Stimulated activated CD8-positive, alpha-beta memory T cell treated with anti-CD3 and anti-CD28 coated beads, Interleukin-7, amount 100 ng/mL, for 48 hours (primary cell): Measurements from ENCODE around the gene NEFH.

Experiments
- DNase-seq, 2 donors: peaks; one replicate each; pipeline ENCODE4 v3.0.0-alpha.2; 2020; ENCODE audit warnings: low read depth in 1 of 2; ENCODE audit errors: extremely low read depth in 1 of 2

Gene NEFH

GRCh38 chr22:29493636-29494035 is 13.6 kb downstream of the NEFH start:
- no peak for DNase-seq

DNA sequence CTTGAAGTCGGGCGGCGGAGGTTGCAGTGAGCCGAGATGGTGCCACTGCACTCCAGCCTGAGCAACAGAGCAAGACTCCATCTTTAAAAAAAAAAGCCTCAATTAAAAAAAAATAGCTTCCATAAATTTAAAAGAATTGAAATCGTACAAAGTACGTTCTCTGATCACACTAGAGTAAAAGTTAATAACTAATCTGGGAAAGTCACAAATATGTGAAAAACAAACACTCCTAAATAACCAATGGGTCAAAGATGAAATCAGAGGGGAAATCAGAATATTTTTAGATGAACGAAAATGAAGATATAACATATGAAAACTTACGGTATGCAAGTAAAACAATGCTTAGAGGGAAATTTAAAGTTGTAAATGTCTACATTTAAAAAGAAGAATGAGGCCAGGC is 19.8 kb downstream of the NEFH start:
- DNase-seq = no peak

GRCh38 chr22:29503811-29504372 is 23.9 kb downstream of the NEFH start:
- no peak for DNase-seq

DNA sequence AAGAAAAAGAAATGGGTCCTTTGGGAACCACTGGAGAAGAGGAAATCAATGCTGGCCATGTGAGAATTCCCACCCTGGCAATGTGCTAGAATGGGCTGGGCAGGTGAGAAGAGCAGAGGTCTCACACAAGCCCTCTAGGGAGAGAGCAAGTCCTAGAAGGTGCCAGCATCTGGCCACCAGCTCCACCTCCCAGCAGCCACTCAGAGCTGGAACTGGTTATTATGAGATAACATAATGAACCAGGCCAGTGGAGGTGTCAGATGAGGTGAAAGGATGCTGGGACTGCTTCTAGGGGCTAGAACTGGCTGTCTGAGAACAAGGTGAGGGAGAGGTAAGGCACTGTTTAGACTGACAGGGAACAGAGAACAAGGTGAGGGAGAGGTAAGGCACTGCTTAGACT is 29.3 kb downstream of the NEFH start:
- no peak for DNase-seq

DNA sequence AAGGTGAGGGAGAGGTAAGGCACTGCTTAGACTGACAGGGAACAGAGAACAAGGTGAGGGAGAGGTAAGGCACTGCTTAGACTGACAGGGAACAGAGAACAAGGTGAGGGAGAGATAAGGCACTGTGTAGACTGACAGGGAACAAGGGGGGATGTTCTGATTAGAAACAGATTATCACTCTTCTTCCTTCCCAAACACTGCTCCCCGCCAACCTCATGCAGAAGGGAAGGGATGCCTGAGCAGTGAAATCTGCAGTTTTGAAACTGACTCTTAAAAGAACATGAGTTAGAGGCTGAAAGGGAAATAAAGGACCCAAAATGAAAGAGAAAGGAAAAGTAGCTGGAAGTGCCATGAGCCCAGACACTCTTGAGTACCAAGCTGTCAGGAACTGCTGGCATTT is 29.8 kb downstream of the NEFH start:
- no peak for DNase-seq

DNA sequence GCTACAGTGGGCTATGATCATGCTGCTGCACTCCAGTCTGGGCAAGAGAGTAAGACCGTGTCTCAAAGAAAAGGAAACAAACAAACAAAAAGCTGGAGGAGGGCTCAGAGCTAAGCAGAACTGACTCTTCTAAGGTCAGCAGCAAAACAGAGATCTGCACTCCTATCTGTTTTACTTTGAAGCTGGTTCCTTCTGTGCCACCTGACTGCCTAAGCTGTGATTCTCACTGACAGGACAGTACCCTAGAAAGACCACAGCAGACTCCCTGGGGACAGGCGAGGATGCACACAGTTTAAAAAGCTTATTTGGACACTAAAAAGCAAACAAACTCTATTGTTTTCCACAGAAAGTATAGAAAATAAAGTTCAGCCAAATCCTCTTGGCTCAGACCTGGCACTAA is 30.5 kb downstream of the NEFH start:
- DNase-seq = no peak

DNA sequence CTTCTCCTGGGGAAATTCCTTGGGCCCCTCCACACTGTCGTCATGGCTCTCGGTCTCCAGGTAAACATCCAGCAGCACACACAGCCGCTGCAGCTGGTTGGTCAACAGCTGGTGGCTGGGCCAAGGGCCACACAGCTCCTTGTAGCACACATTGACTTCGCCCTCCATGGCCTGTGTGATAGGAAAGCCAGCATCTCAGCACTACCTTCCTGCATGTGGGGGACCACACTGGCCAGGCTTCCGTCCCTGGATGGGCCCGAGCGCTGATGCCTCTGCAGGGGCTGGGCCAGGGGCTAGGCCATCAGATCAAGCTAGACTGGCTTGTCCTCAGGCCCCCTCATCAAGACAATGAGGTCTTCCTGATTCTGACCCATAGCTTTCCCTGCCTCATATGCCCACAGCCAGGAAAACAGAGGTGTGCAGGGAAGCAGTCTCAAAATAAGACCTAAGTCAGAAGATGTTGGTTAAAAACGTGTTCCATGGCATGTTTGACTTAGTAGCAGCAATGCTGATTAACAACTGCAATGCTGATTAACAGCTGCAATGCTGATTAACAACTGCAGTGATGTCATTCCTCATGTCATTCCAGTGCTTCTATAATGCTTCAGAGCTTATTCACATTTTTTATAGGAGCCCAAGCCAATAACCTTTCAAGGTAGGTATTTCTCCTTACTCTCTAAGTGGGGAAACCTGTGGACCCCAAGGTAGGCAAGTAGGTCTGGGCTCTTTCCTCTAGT is 31.3 kb downstream of the NEFH start:
- no peak for DNase-seq

GRCh38 chr22:29512031-29512430 is 32.0 kb downstream of the NEFH start:
- no peak for DNase-seq

DNA sequence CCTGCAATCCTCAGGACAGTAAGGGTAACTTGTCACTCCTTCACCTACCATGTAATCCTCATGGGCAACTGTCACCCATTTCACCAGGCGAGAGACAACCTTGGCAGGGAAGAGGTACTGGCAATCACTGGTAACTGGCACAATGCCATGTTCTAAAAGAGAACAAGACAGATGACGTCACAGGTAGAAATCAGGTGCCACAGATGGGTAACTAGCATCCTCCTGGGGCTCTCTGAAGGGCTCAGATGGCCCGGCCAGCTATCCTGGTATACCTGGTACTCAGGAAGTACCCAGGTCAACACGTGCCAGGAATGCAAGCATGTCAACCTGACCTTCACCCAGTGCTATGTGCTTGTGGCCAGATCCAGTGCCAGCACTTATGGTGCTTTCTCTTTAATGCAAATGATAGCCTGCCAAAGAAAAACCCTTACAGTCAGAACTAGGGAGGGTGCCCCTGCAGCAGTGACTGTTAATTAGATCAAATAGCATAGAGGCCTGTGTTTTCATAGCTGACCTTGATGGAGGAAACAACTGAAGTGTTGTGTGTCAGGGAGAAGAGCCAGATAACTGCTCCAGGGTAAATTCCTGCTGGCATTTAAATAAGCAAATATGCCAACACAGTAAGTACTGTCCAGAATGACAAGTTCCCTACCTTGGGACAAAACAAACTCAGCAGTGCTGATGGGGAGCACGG is 37.3 kb downstream of the NEFH start:
- no peak for DNase-seq

DNA sequence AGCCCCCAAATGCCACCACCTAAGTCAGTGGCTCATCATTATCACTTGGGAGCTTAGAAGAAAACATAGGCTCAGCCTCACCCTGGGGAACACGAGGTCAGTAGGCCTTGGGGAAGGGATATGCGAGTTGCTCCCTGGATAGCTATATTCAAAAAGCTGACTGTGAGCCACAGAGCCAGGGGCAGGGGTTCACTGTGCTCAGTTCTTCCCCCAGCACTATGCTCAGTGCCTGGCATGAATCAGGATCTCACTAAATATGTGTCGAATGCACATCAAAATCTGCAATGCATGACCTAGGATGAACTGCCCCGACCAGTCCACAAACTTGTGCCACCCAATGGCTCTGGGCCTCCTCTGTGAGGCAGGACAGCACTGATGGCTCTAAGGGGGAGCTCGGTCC is 38.4 kb downstream of the NEFH start:
- no peak for DNase-seq

GRCh38 chr22:29519996-29520395 is 40.0 kb downstream of the NEFH start:
- DNase-seq = no peak

DNA sequence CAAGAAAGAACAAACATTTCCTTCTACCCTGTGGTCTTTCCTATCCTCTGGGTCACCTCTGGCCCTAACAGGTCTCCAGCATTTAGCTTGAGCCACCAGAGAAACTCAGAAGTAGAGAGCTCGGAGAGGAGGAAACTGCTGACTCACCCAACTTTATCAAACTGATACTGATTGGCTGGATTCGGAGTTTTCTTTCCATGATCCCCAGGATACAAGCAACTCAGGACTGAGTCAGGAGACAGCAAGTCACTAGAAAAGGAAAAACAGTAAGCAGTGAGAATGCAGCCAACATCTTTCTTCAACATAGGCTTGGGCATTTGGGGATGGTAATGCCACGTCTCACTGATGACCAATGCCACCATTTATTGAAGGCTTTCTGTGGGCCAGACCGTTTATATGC is 40.8 kb downstream of the NEFH start:
- DNase-seq = no peak

- DNase-seq = no peak
These were observed 41.5 kb downstream of the NEFH start for GRCh38 chr22:29521526-29521925.

DNA sequence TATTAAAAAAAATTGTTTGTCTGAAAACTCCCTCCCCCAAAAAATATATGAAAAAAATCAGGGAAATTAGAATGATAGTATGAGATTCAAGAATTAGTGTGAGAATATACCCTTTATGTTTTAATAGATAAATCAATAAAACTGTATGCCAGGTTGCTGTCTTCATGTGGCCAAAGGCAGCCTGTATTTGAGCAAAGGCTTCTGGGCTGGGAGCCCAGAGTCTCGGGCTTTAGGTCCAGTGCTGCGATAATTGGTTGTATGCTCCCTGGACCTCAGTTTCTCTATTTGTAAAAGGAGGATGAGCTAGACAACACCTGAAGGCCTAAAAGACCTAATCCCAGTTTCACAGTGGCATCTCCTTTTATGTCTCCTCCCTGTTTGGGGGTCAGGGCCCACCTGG is 43.7 kb downstream of the NEFH start:
- DNase-seq = no peak

- DNase-seq = no peak
These were observed 44.6 kb downstream of the NEFH start for GRCh38 chr22:29524442-29525191.

GRCh38 chr22:29528144-29528543 is 48.1 kb downstream of the NEFH start:
- no peak for DNase-seq

- no peak for DNase-seq
These were observed 50.7 kb downstream of the NEFH start for GRCh38 chr22:29530716-29531115.

- no peak for DNase-seq
These were observed 51.4 kb downstream of the NEFH start for GRCh38 chr22:29531419-29531818.

GRCh38 chr22:29536411-29536810 is 56.4 kb downstream of the NEFH start:
- DNase-seq = no peak

- DNase-seq = no peak
These were observed 59.1 kb downstream of the NEFH start for GRCh38 chr22:29539105-29539504.
